Activated CD4-positive, CD25-positive, alpha-beta regulatory T cell treated with anti-CD3 and anti-CD28 coated beads, Interleukin-2, amount 50 U/mL, for 72 hours (primary cell): ENCODE results near the gene APOL2.
"Not testable (repeated sequence)": the region's sequence is repeated elsewhere in the genome, so short reads cannot be mapped to it uniquely, and the experiment has no call there.

Source experiments
- DNase-seq: peaks from one replicate; pipeline ENCODE4 v3.0.0; 2021

Gene APOL2

DNA sequence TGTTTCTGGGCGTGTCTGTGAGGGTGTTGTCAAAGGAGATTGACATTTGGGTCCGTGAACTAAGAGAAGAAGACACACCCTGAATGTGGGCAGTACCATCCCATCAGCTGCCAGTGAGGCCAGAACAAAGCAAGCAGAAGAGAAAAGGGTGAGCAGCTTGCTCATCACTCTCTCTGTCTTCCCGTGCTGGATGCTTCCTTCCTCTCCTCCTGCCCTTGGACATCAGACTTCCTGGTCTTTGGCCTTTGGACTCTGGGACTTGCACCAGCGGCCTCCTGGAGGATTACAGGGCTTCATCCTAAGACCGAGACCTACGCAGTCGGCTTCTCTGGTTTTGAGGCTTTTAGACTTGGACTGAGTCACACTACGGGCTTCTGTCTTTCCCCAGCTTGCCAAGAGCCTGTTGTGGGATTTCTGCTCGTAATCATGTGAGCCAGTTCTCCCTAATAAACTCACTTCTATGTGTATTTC lies 18.8 kb downstream of the APOL2 start:
- no peak for DNase-seq

DNA sequence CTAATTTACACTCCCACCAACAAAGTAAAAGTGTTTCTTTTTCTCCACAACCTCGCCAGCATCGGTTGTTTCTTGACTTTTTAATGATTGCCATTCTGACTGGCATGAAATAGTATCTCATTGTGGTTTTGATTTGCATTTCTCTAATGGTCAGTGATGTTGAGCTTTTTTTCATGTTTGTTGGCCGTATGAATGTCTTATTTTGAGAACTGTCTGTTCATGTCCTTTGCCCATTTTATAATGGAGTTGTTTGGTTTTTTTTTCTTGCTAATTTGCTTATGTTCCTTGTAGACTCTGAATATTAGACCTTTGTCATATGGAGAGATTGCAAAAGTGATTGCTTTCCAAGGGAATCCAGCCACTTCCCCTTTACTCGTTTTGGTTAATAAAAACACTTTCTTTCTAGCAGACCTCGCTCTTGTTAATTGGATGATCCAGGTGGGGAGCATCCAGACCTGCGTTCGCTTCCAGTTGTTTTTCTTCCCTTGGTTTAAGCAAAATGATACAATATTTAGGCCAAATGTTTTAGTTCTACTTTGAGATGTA lies 20.6 kb downstream of the APOL2 start:
- no peak for DNase-seq

DNA sequence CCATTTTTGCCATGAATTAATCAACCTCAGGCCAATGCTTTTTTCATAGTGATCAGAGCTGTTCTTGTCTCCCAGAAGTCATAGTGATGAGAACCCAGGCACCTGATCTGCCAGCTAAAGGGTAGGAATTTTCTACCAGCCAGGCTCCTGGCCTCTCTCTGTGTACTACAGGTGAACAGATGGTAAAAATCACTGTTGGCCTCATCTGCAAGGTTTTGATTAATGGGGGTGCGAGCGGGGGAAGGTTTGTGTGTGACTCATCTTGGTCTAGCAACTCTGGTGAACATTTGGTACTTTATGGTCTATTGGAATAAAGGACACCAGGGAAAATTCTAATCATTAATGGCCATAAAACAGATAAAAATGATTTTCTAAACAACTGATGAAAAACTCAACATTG lies 23.3 kb downstream of the APOL2 start:
- no peak for DNase-seq

DNA sequence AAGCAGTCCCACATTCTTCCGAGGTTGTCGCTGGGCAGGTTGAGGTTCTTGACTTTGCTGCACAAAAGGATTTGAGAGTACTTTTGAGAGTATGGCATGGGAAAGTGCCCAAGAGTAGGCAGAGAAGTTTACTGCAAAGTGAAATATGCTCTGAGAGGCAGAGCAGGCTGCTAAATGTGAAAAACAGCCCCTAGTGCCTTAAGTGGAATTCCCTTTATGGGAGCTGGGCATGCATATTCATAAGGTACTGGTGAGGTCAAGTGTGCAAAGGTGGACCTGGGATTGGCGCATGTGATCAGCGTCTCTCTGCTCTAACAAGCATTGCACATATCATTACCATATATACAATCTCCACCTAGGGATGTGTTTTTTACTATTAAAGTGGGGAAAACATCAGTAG lies 25.7 kb downstream of the APOL2 start:
- DNase-seq, result no peak

DNA sequence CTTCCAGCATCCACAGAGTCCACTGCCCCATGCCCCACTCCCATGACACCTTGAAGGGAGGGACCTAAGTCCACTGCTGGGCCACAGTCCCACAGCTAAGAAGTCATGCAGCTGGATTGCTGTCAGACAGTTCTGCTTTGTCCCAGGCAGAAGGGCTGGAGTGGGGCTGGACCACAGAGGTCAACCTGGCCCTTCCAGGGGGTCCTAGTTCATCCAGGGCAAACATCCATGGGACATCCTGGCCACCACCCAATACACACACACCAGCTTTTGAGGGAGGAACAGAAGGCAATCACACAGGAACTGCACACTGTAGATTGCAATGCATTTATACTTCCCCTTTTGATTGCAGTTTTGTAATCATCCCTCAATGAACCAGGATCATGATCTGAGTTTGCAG lies 26.4 kb downstream of the APOL2 start:
- DNase-seq, result no peak

DNA sequence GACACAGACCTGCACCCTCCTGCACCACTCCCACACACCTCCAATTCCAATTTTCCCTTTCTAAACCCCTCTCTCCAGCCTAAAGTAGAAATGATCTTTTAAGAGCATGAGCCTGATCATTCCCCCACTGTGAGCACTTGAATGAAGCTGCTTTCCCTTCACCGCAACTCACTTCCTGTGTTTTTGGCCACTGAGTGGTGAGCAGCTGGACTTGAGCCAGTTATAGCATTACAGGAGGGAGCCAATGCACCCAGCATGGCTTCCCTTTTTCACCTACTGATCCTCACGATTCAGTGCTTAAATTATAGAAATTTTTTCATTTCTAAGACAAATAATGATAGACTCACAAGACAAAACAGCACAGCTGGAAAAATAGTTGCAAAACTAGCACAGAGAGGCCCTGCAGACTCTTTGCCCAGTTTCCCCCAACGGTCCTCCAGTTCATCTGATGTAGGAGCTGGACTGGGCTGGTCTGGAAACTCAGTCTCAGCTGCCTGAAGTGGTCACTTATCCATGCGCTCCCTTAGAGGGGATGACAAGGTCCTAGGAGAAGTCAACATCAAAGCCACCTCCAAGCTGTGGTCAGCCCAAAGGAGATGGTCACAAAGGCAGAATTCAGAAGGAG lies 28.0 kb downstream of the APOL2 start:
- no peak for DNase-seq

DNA sequence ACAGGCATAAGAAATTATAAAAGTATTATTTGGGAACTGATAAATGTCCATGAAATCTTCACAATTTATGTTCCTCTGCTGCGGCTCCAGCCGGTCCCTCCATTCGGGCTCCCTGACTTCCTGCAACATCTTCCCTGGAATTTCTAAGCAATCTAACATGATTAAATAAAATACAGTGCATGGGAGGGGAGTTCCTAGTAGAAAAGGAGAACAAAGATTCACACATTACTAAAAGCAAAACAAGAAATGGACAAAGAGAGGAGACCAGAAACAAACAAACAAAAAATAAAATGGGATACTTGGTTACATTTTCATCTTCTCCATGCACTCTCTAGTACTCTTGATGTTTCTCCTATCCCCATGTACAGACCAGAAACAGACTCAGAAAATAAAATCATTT lies 29.1 kb downstream of the APOL2 start:
- no peak for DNase-seq

DNA sequence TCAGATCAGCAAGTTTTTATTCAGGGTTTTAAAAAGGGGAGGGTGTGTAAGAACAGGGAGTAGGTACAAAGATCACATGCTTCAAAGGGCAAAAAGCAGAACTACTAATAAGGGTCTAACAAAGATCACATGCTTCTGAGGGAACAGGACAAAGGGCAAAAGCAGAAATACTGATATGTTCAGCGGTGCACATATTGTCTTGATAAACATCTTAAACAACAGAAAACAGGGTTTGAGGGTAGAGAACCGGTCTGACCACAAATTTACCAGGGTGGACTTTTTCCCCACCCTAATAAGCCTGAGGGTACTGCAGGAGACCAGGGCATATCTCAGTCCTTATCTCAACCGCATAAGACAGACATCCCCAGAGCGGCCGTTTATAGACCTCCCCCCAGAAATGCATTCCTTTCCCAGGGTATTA lies 29.8 kb downstream of the APOL2 start:
- DNase-seq, result not testable (repeated sequence)

DNA sequence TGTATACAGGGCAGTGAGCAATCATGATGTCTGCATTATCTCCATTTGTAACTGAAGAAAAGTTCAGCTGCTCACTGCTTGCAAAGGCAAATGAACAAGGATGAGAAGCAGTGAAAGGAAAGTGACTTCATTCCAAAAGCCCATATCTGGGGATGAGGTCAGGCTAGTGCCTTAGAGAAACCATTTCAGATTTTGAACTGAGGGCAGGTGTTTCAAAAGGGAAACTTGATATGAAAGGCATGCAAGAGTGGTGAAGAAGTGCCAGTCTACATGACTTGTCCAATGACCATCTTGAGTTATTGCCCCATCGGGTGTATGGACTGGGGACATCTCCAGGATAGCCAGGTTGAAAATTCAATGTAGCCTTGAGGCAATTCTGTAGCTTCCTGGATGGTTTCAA lies 30.4 kb downstream of the APOL2 start:
- no peak for DNase-seq

DNA sequence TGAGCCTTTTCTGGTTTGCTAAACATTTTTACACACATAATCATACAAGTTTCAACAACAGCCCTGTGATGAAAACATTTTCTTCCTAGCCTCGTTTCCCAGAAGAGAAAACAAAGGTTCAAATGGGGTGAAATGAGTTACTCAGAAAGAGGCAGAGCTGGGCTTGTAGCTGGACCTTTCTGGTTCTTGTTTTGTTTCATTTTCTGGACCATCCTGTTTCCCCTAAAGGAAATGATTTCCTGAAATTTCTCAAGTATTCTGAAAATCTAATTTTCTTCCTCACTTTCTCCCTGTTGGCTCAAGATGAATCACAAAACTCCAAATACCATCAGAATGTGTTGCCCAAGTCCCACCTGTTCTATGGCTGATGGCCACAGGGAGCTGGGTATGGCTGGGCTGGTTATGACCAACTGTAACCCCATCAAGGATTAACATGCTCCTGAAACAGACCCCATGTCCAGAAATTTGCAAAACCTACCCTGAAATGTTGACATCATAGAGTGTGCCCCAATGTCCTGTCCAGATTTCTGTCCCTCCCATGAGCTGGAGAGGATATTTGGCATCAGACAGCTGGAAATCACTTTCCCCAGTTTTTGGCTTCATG lies 31.1 kb downstream of the APOL2 start:
- DNase-seq, result no peak

DNA sequence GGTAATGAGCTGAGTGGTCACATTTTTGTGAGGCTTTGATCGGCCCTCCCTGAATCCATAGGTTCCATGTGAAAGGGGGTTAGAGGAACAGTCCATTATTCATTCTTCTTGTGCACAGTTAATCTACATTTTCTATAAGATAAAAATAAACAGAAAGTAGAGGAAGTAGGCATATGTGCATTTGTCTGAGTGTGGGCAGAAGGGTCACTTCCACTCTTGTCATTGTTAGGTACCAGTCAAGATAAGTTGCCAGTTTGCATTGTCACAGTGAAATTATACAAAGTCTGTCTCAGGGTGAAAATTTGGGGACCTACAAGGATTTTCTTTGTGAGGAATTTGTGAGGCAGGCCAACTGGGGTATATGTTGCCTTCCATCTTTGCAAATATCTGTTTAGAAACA lies 33.1 kb downstream of the APOL2 start:
- DNase-seq, result no peak

DNA sequence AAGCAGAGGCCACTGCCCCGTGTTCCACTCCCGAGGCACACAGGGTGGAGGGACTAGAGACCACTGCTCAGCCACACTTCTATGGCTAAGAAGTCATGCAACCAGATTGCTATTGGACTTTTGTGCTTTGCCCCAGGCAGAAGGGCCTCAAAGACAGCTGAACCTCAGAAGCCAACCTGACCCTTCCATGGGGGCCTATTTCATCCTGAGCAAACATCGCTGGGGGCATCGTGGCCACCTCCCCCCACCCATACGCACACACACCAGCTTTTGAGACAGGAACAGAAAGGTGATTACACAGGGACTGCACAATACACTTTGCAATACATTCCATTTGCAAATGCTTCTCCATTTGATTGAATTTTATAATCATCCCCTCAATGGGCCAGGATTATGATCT lies 33.8 kb downstream of the APOL2 start:
- not testable (repeated sequence) for DNase-seq

DNA sequence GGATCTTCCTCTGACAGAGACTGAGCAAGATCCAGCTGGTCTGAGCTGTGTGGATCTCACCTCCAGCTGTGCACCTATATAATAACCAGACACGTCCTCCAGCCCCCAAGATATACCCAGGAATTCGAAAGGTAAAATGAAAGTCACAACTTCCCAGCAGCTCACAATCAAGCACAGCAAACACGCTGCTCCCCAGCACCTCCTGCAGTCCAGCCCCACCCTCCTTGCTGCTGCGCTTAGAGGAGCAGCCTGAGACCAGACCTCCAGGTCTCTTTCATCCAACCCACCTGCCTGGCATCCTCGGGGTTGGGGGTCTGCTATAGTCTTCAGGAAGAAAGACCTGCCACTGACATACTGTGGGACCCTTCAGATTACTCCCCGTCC lies 34.7 kb downstream of the APOL2 start:
- DNase-seq, result no peak

DNA sequence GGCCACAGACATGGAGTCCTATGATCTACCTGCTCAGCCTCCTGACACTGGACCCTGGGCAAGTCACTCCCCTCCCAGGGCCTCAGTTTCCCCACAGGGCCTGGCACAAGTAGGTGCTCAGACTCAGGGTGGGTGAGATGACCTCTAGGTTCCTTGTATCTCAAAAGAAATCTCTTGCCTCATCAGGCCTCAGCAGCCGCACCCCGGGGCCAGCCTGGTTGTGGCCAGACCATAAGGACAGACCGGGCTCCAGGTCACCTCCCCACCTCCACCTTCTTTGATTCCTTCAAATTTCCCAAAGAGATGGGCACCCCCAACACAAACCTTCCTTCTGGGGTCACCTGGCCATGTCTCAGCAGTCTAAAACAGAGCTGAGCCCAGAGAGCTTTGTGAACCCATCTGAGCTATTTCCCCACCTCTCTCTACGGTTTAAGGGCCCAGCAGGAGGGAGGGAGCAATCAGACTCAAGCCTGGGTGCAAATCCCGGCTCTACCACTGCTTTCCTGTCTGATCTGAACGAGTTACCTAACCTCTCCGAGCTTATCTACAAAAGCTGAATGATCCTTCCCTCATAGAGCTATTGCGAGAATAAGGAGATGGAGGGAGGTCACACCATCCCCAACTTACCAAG lies 35.2 kb downstream of the APOL2 start:
- no peak for DNase-seq

DNA sequence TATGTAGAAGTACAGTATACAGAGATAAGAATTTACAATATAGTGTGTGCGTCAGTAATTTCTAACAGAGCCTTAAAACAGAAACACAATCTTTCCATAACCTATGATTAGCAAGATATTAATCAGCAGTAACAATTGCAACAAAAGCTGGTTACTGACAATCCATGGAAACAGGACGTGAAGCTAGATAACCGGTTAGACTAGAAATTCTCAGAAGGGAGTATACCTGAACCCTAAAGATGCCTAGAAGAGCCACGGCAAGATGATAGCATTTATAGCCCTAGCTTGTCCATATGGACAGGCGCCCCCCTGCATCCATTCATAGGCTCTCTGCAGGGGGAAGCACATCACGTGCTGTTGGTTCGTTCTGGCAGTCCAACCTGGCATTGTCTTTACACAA lies 35.9 kb downstream of the APOL2 start:
- DNase-seq, result not testable (repeated sequence)

DNA sequence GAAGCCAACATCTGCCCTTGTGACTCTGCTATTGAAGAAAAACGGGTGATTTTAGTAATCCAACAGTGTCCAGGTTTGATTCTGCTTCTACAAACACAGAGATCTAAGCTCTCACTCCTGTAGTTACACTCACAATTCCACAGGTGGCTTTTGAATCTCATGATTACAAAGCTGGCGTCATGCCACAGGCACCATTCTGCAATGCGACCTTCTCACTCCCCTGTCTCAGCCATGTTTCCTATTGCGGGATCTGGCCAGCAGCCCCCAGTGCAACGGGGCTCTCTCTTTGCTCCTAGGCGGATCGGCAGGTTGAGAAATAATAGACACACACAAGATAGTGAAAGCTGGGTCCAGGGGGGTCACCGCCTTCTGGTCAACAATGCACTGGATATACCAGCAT lies 36.4 kb downstream of the APOL2 start:
- not testable (repeated sequence) for DNase-seq

DNA sequence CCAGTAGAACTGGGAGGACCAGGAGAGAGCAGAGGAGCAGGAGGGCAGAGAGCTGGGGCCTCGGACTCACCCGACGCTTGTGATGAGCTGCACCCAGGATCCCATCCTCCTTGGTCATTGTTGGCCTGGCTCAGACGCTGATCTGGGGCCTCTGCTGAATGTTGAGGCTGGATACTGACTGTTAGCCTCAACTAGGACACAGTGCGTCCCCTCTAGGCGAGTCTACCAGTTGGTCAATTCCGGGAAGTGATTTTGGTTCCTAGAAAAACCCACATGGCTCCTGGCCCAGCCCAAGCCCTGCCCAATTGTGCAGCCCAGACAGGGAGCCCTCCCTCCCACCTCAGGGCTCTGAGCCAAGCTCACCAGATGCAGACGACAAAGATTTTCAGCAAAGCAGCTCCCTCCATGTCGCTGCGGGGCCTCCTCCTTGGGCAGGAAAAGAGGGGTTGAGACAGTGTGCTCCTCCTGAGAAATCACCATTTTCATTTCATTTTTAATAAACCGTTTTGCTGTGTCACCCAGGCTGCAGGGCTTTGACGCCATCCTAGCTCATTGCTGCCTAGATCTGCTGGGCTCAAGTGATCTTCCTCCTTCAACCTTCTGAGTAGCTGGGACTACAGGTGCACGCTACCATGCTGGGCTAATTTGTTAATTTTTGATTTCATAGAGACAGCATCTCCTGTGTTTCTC lies 37.6 kb downstream of the APOL2 start, which contains the start of gene APOL4:
Gene APOL4 (minus strand): TSS at position 180 of the 690 bp plus-strand sequence. CDS start 75 bp downstream, at position 105.
- no peak for DNase-seq

DNA sequence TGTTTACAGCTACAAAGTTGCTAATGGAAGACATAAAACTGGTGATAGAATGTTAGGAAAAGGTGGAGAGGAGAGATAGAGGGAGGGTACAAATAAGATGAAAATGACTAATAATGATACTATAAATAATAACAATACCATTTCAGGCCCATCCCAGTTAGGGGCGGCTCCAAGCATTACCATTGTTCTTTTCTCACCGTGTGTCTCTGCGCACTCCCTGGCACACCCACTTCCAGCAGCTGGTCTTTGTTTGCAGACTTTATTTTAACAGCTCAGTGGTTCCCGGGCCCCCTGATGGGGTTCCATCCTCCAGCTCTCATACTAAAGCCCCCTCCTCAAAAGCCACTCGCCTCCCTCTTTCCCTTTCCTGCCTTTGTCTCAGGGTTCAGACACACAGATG lies 38.3 kb downstream of the APOL2 start:
- not testable (repeated sequence) for DNase-seq

DNA sequence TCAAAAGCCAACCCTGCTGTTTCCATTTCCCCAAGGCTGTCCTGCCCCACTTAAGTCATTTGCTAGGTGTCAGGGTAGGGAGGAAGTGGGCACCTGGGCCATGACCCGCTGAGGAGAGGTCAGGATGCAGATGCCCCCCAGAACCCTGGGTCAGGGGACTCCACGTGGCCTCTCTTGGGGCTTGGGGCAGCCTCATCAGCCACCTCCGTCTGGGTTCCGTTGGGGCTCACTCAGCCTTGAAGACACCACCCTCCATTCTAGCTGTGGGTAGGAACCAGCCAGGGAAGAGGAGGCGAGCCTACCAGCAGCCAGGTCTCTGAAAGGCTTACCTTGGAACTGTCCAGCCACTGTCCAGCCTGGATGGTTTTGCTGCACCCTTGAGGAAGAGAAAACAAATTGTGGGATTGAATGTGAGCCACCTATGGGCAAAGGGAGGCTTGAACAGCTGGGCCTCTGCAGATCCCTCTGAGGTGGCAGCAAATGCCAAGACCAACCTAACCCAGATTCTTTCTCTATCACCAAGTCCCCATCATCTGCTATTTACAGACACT lies 40.3 kb downstream of the APOL2 start:
- DNase-seq, result no peak

DNA sequence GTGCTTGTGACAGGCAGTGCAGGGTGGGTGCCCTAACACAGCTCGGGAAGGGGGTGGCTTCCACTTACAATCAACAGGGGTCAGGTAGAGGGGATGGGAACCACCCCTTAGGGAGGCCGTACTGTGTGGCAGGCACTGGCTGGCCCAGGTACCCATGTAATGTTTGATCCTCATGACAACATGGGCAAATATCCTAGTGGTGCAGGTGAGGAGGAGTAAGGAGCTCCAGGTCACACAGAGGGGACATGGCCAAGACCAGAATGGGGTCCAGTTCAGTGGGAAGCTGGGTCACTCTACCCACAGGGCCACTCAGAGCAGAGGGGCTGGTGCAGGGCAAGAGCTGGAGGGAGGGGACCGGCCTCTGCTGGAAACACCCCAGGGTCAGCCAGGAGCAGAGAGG lies 40.8 kb downstream of the APOL2 start:
- no peak for DNase-seq

DNA sequence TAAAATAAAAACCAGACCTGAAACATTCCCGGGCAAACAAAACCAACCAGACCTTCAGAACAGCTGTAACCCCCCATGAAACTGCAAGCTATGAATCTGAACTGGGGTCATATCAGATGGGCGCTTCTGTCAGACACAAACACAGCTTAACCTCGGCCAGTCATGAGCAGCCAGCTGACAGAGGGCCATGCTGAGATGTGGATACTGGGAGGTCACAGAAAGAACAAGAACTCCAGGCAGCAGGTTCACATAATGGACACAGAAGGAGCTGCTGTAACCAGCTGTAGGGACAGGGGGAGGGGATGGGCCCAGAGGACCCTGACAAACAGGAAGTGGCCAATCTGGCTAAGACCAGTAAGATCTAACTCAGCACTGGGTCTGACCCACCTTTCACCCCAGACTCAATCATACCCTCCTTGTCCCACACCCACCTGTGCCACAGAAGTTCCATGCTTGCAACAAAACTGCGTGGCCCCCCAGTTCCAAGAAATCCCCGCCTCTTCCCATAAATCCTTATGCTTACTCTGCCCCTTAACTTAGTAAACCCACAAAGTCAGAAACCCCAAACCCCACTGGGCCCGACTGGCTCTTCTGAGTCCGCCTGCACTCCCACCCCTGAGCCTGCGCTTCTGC lies 41.7 kb downstream of the APOL2 start:
- DNase-seq, result no peak

DNA sequence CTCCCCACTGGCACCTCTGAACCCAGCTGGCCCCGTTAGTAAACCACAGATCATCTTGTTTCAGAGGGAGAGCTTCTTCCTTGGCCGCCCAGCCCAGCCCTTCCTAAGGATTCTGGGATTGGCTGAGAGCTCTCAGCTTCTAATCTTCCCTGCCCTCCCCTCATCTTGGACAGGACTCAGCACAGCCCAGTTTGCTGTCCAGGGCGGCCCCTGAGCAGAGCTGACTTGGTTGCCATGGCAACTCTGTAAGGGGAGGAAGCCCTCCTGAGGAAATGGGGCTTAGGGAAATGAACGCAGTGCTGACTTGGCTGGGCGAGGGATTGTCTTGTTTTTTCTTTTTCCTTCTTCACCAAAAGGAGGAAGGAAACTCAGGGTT lies 42.3 kb downstream of the APOL2 start:
- DNase-seq, result no peak
